ENCODE data around the gene MPZL1. TPM values are rescaled to one million over a fixed set of nuclear protein-coding genes. Genes with fewer than 3 reads are reported as not detected.
"Not testable (repeated sequence)": the region's sequence is repeated elsewhere in the genome, so short reads cannot be mapped to it uniquely, and the experiment has no call there.

Gene MPZL1
- total RNA-seq, 1 donor from 2014 or later: 133 TPM

DNA sequence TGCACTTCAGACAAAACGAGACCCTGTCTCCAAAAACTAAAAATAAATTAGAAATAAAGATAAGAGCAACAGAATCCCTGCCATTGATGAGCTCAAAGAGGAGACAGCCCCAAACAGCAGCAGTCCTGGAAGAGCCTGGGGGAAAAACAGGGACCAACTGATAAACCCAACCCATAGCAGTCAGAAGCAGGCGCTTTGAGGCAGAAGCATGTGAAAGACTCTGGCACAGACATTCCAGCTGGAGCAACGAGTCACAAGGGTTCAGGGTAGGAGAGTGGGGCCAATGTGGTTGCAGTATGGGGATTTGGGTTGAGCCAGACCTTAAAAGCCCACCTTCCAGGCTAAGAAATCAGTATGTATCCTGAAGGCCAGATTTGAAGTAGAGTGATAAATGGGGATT, 78.5 kb downstream of the MPZL1 start:
- Mint-ChIP-seq H3K27me3 (no peaks in the 10 kb centered on the region), H3K36me3 (ENCODE audit: insufficient read depth) (peaks cover 13% of the 10 kb centered on the region), H3K4me1 (ENCODE audit: low read depth) (peaks cover 24% of the 10 kb centered on the region), H3K27ac (peak overlapping the region; percentile 11), H3K4me3 (ENCODE audit: low read depth) (no peak overlapping the region), H3K9me3 (ENCODE audit: low read depth) (peaks cover 7% of the 10 kb centered on the region)
- TF ChIP-seq, protein P1, sequence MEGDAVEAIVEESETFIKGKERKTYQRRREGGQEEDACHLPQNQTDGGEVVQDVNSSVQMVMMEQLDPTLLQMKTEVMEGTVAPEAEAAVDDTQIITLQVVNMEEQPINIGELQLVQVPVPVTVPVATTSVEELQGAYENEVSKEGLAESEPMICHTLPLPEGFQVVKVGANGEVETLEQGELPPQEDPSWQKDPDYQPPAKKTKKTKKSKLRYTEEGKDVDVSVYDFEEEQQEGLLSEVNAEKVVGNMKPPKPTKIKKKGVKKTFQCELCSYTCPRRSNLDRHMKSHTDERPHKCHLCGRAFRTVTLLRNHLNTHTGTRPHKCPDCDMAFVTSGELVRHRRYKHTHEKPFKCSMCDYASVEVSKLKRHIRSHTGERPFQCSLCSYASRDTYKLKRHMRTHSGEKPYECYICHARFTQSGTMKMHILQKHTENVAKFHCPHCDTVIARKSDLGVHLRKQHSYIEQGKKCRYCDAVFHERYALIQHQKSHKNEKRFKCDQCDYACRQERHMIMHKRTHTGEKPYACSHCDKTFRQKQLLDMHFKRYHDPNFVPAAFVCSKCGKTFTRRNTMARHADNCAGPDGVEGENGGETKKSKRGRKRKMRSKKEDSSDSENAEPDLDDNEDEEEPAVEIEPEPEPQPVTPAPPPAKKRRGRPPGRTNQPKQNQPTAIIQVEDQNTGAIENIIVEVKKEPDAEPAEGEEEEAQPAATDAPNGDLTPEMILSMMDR (IDR thresholded peaks at IDR 0.05; ENCODE audit: unreplicated experiment): no peak
- no peak for DNase-seq (ENCODE audit: low spot score, unreplicated experiment)

DNA sequence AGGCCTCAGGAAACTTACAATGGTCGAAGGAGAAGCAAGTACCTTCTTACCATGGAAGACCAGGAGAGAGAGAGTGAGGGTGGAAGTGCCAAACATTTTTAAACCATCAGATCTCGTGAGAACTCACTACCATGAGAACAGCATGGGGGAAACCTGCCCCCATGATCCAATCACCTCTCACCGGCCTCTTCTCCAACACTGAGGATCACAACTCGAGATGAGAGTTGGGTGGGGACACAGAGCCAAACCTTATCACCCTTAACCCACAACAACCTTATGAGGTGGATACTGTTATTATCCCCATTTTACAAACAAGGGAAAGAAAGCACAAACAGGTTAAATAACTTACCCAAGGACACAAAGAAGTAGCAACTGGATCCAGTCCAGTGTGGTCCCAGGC, 80.5 kb downstream of the MPZL1 start:
- Mint-ChIP-seq H3K27me3 (no peaks in the 10 kb centered on the region), H3K4me1 (ENCODE audit: low read depth) (peaks cover 15% of the 10 kb centered on the region), H3K36me3 (ENCODE audit: insufficient read depth) (peaks cover 11% of the 10 kb centered on the region), H3K4me3 (ENCODE audit: low read depth) (no peak overlapping the region), H3K9me3 (ENCODE audit: low read depth) (peaks cover 7% of the 10 kb centered on the region), H3K27ac (no peak overlapping the region)
- TF ChIP-seq, protein P1 (IDR thresholded peaks at IDR 0.05; ENCODE audit: unreplicated experiment): no peak
- DNase-seq (ENCODE audit: low spot score, unreplicated experiment): no peak

DNA sequence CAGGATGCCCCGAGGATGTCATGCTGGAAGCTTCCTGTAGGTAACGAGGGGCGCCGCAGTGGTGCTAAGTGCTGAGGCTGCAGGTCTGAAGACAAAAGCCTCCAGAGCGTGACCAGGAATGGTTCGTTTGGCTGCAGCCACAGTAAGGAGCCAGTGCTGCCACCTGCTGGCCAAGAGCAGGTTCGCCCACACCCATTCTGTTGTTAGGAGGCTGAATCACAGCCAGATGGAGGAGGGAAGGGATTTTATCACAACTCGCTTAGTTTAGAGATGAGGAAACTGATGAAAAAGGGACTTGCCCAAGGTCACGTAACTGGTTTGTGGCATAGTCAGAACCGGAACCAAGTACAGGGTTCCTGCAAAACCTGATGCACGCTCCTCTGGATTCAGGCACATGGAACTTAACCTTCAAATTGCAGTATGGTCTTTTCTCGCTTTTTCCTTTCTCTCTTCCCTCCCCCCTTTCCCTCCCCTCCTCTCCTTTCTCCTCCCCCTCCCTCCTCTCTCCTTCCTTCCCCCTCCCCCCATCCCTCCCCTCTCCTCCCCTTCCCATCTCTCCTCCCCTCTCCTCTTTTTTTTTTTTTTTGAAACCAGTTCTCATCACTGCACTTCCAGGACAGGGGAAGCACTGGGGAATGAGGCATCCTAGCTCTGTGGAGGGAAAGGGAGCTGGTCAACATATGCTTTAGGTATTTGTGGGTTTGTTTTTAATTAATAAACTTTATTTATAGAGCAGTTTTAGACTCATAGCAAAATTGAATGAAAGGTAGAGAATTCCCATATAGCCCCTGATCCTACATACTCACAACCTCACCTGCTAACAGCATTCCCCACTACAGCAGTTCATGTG, 81.8 kb downstream of the MPZL1 start:
- H3K4me3 Mint-ChIP-seq (ENCODE audit: low read depth): no peak overlapping the region
- H3K4me1 Mint-ChIP-seq (ENCODE audit: low read depth): peaks cover 11% of the 10 kb centered on the region
- TF ChIP-seq, protein P1 (IDR thresholded peaks at IDR 0.05; ENCODE audit: unreplicated experiment): peak; percentile 89
- peak; percentile 66 for DNase-seq (ENCODE audit: low spot score, unreplicated experiment)
- H3K36me3 Mint-ChIP-seq (ENCODE audit: insufficient read depth): peaks cover 13% of the 10 kb centered on the region
- no peaks in the 10 kb centered on the region for H3K27me3 Mint-ChIP-seq
- peaks cover 7% of the 10 kb centered on the region for H3K9me3 Mint-ChIP-seq (ENCODE audit: low read depth)
- peak overlapping the region; percentile 92 for H3K27ac Mint-ChIP-seq

DNA sequence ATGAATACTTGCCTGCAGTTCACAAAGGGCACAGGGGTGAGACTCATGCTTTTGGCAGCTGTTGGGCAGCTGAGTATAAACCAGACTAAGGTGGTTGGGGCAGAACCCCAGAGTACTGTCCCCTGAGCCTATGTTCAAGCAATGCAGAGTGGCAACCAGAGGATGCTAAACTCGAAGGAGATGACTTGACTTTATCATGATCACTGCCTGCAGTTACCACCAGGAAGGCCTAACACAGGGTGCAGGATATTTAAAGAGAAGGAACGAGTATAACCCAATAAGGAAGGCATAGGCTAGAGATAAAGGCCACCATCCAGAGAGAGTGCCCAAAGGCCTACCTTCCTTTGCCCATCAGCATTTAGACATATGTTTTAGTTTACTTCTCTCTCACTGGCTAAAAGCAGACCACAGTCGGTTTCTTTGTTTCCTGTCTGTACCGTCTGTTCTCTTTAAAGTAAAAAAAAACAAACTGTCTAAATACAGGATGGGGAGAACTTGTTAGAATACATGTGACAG, 83.3 kb downstream of the MPZL1 start:
- H3K9me3 Mint-ChIP-seq (ENCODE audit: low read depth): peaks cover 12% of the 10 kb centered on the region
- peak overlapping the region; percentile 49 for H3K27ac Mint-ChIP-seq
- H3K4me1 Mint-ChIP-seq (ENCODE audit: low read depth): peaks cover 2% of the 10 kb centered on the region
- no peak overlapping the region for H3K4me3 Mint-ChIP-seq (ENCODE audit: low read depth)
- H3K27me3 Mint-ChIP-seq: no peaks in the 10 kb centered on the region
- peaks cover 18% of the 10 kb centered on the region for H3K36me3 Mint-ChIP-seq (ENCODE audit: insufficient read depth)
- DNase-seq (ENCODE audit: low spot score, unreplicated experiment): no peak
- TF ChIP-seq, protein P1 (IDR thresholded peaks at IDR 0.05; ENCODE audit: unreplicated experiment): no peak

DNA sequence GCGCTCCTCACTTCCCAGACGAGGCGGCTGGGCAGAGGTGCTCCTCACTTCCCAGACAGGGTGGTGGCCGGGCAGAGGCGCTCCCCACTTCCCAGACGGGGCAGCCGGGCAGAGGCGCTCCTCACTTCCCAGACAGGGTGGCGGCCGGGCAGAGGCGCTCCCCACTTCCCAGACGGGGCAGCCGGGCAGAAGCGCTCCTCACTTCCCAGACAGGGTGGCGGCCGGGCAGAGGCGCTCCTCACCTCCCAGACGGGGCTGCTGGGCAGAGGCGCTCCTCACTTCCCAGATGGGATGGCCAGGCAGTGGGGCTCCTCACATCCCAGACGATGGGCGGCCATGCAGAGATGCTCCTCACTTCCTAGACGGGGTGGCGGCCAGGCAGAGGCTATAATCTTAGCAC, 84.5 kb downstream of the MPZL1 start:
- H3K4me3 Mint-ChIP-seq (ENCODE audit: low read depth); DNase-seq (ENCODE audit: low spot score, unreplicated experiment); H3K4me1 Mint-ChIP-seq (ENCODE audit: low read depth); H3K27me3 Mint-ChIP-seq; H3K27ac Mint-ChIP-seq: not testable (repeated sequence)
- Mint-ChIP-seq H3K36me3 (ENCODE audit: insufficient read depth) (peaks cover 16% of the 10 kb centered on the region), H3K9me3 (ENCODE audit: low read depth) (peaks cover 12% of the 10 kb centered on the region)

DNA sequence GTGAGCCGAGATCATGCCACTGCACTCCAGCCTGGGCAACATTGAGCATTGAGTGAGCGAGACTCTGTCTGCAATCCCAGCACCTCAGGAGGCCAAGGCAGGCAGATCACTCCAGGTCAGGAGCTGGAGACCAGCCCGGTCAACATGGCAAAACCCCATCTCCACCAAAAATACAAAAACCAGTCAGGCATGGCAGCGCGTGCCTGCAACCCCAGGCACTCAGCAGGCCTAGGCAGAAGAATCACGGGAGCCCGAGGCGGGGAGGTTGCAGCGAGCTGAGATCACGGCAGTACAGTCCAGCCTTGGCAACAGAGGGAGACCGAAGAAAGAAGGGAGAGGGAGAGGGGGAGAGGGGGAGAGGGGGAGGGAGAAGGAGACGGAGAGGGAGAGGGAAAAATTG, 84.9 kb downstream of the MPZL1 start:
- H3K27ac Mint-ChIP-seq; DNase-seq (ENCODE audit: low spot score, unreplicated experiment); H3K4me1 Mint-ChIP-seq (ENCODE audit: low read depth); H3K4me3 Mint-ChIP-seq (ENCODE audit: low read depth); H3K27me3 Mint-ChIP-seq: not testable (repeated sequence)
- peaks cover 15% of the 10 kb centered on the region for H3K9me3 Mint-ChIP-seq (ENCODE audit: low read depth)
- H3K36me3 Mint-ChIP-seq (ENCODE audit: insufficient read depth): peaks cover 16% of the 10 kb centered on the region

All from progenitor cell of endocrine pancreas (in vitro differentiated cells).